HPDE6-E6E7 (cell line): ENCODE data around the gene MAPRE2.
A peak's percentile ranks its signal among the peaks of the same experiment; 100 is the strongest.

Experiments
- DNase-seq: peaks from one replicate; pipeline ENCODE4 v3.0.0; 2011; ENCODE audit warnings: missing footprints; ENCODE audit errors: extremely low spot score

MAPRE2 gene

GRCh38 chr18:35062408-35062807 is 21.2 kb downstream of the MAPRE2 start:
- no peak for DNase-seq

- DNase-seq = no peak
Observed at GRCh38 chr18:35063875-35064690, 22.9 kb downstream of the MAPRE2 start.

- no peak for DNase-seq
Observed at GRCh38 chr18:35067454-35067853, 26.2 kb downstream of the MAPRE2 start.

GRCh38 chr18:35071819-35072247 is 30.6 kb downstream of the MAPRE2 start:
- DNase-seq = no peak

GRCh38 chr18:35072616-35073015 is 31.4 kb downstream of the MAPRE2 start:
- DNase-seq = no peak

- no peak for DNase-seq
Observed at GRCh38 chr18:35073186-35074105, 32.2 kb downstream of the MAPRE2 start.

GRCh38 chr18:35074581-35074980 is 33.4 kb downstream of the MAPRE2 start:
- no peak for DNase-seq

- no peak for DNase-seq
Observed at GRCh38 chr18:35075132-35075531, 33.9 kb downstream of the MAPRE2 start.

- DNase-seq = peak; percentile 4
Observed at GRCh38 chr18:35076135-35076924, 35.1 kb downstream of the MAPRE2 start.

- DNase-seq = no peak
Observed at GRCh38 chr18:35077937-35078336, 36.7 kb downstream of the MAPRE2 start.

GRCh38 chr18:35080058-35080457 is 38.8 kb downstream of the MAPRE2 start:
- DNase-seq = no peak

GRCh38 chr18:35083174-35083712 is 42.0 kb downstream of the MAPRE2 start:
- DNase-seq = no peak

- DNase-seq = no peak
Observed at GRCh38 chr18:35084494-35085449, 43.6 kb downstream of the MAPRE2 start.

GRCh38 chr18:35085450-35086380 is 44.5 kb downstream of the MAPRE2 start:
- no peak for DNase-seq

GRCh38 chr18:35086704-35087103 is 45.5 kb downstream of the MAPRE2 start:
- no peak for DNase-seq

GRCh38 chr18:35087726-35088125 is 46.5 kb downstream of the MAPRE2 start:
- no peak for DNase-seq

- DNase-seq = no peak
Observed at GRCh38 chr18:35088921-35089320, 47.7 kb downstream of the MAPRE2 start.

- no peak for DNase-seq
Observed at GRCh38 chr18:35089382-35089781, 48.2 kb downstream of the MAPRE2 start.

- DNase-seq = no peak
Observed at GRCh38 chr18:35089891-35090550, 48.8 kb downstream of the MAPRE2 start.
